OCI-LY3 (cell line): ENCODE measurements around the gene ATP5IF1.

Source experiments
- EZH2phosphoT487 ChIP-seq: fragments of 200-600 bp; shearing (Covaris generic); IDR thresholded peaks from 2 replicates; pipeline ENCODE4 v1.6.1; 2018; ENCODE audit warnings: antibody characterized with exemption, mixed run types, low read depth
- TF ChIP-seq, protein P1 (sequence below): fragments of 200-600, 300-600 bp; sonication (generic); IDR thresholded peaks from 2 replicates; pipeline ENCODE4 v1.5.1; 2014; ENCODE audit warnings: antibody characterized with exemption, low read length, low read depth

DNA sequence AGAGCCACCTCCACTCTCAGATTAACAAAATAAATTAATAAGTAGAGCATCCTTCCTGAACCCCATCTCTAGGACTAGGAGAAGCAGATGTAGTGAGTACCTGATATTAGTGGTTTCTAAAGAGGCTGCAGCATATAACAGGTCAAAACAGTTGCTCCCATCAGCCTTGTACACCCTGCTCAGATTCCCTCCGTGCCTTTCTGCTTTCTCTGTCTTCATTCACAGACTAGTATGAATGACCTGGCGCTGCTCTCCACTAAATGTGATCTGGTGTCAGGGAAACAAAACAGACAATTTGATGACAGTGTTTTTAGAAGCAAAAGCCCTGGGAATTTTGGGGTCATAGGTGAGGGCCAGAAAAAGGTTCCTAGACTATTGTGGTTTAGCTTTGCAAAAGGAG lies 31.7 kb downstream of the ATP5IF1 start:
- TF ChIP-seq, protein P1, sequence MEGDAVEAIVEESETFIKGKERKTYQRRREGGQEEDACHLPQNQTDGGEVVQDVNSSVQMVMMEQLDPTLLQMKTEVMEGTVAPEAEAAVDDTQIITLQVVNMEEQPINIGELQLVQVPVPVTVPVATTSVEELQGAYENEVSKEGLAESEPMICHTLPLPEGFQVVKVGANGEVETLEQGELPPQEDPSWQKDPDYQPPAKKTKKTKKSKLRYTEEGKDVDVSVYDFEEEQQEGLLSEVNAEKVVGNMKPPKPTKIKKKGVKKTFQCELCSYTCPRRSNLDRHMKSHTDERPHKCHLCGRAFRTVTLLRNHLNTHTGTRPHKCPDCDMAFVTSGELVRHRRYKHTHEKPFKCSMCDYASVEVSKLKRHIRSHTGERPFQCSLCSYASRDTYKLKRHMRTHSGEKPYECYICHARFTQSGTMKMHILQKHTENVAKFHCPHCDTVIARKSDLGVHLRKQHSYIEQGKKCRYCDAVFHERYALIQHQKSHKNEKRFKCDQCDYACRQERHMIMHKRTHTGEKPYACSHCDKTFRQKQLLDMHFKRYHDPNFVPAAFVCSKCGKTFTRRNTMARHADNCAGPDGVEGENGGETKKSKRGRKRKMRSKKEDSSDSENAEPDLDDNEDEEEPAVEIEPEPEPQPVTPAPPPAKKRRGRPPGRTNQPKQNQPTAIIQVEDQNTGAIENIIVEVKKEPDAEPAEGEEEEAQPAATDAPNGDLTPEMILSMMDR, result no peak
- no peak for TF ChIP-seq EZH2phosphoT487
